ENCODE results near the gene KIAA1958.

KIAA1958 gene

GRCh38 chr9:112604790-112605189 lies 118.2 kb downstream of the KIAA1958 start:
- no peak for DNase-seq (ENCODE audit: low read depth)

- no peak for DNase-seq (ENCODE audit: low read depth)
Measured at GRCh38 chr9:112605518-112605917, 118.9 kb downstream of the KIAA1958 start.

- no peak for DNase-seq (ENCODE audit: low read depth)
Measured at GRCh38 chr9:112605963-112606699, 119.5 kb downstream of the KIAA1958 start.

GRCh38 chr9:112608851-112609250 lies 122.2 kb downstream of the KIAA1958 start:
- DNase-seq (ENCODE audit: low read depth), result no peak

- no peak for DNase-seq (ENCODE audit: low read depth)
Measured at GRCh38 chr9:112615584-112616266, 129.1 kb downstream of the KIAA1958 start.

GRCh38 chr9:112617371-112617770 lies 130.7 kb downstream of the KIAA1958 start:
- DNase-seq (ENCODE audit: low read depth), result no peak

GRCh38 chr9:112618385-112619009 lies 131.9 kb downstream of the KIAA1958 start:
- DNase-seq (ENCODE audit: low read depth), result no peak

GRCh38 chr9:112620388-112620787 lies 133.8 kb downstream of the KIAA1958 start:
- DNase-seq (ENCODE audit: low read depth), result no peak

GRCh38 chr9:112621018-112621655 lies 134.5 kb downstream of the KIAA1958 start:
- no peak for DNase-seq (ENCODE audit: low read depth)

- no peak for DNase-seq (ENCODE audit: low read depth)
Measured at GRCh38 chr9:112623198-112623597, 136.6 kb downstream of the KIAA1958 start.

GRCh38 chr9:112624711-112625707 lies 138.4 kb downstream of the KIAA1958 start:
- no peak for DNase-seq (ENCODE audit: low read depth)

- no peak for DNase-seq (ENCODE audit: low read depth)
Measured at GRCh38 chr9:112629671-112630485, 143.3 kb downstream of the KIAA1958 start.

- no peak for DNase-seq (ENCODE audit: low read depth)
Measured at GRCh38 chr9:112631313-112632070, 144.9 kb downstream of the KIAA1958 start.

- no peak for DNase-seq (ENCODE audit: low read depth)
Measured at GRCh38 chr9:112640311-112640710, 153.7 kb downstream of the KIAA1958 start.

- DNase-seq (ENCODE audit: low read depth), result no peak
Measured at GRCh38 chr9:112642126-112642525, 155.5 kb downstream of the KIAA1958 start.

- no peak for DNase-seq (ENCODE audit: low read depth)
Measured at GRCh38 chr9:112647596-112647995, 161.0 kb downstream of the KIAA1958 start.

- no peak for DNase-seq (ENCODE audit: low read depth)
Measured at GRCh38 chr9:112648624-112649023, 162.0 kb downstream of the KIAA1958 start.

GRCh38 chr9:112654282-112654681 lies 167.7 kb downstream of the KIAA1958 start:
- no peak for DNase-seq (ENCODE audit: low read depth)

- DNase-seq (ENCODE audit: low read depth), result no peak
Measured at GRCh38 chr9:112655668-112656067, 169.0 kb downstream of the KIAA1958 start.

GRCh38 chr9:112659906-112660305 lies 173.3 kb downstream of the KIAA1958 start:
- no peak for DNase-seq (ENCODE audit: low read depth)

Measured in stimulated activated CD8-positive, alpha-beta memory T cell treated with anti-CD3 and anti-CD28 coated beads, Interleukin-12 subunit alpha, Interleukin-12 subunit beta, amount 100 ng/mL, for 4 hours (primary cell).